Peyer's patch (tissue), 4 donors: ENCODE results near the gene ARMC3.

Experiments used
- POLR2A ChIP-seq, 2 donors: fragments of 450-650 bp; IDR thresholded peaks; one replicate each; pipeline ENCODE4 v1.5.1; 2017; ENCODE audit warnings: antibody characterized with exemption in 2 of 2, mild to moderate bottlenecking in 2 of 2, moderate library complexity in 2 of 2
- TF ChIP-seq, protein P1 (sequence below), 6 experiments: fragments of 450-650 bp in 4 of 6; fragments of 200-600 bp in 2 of 6; sonication (generic) in 1 of 6; IDR thresholded peaks; one replicate each; pipeline ENCODE4 v1.5.1; 2017 to 2019; ENCODE audit warnings: antibody characterized with exemption in 6 of 6, mild to moderate bottlenecking in 3 of 6, moderate library complexity in 1 of 6

- TF ChIP-seq, protein P1, sequence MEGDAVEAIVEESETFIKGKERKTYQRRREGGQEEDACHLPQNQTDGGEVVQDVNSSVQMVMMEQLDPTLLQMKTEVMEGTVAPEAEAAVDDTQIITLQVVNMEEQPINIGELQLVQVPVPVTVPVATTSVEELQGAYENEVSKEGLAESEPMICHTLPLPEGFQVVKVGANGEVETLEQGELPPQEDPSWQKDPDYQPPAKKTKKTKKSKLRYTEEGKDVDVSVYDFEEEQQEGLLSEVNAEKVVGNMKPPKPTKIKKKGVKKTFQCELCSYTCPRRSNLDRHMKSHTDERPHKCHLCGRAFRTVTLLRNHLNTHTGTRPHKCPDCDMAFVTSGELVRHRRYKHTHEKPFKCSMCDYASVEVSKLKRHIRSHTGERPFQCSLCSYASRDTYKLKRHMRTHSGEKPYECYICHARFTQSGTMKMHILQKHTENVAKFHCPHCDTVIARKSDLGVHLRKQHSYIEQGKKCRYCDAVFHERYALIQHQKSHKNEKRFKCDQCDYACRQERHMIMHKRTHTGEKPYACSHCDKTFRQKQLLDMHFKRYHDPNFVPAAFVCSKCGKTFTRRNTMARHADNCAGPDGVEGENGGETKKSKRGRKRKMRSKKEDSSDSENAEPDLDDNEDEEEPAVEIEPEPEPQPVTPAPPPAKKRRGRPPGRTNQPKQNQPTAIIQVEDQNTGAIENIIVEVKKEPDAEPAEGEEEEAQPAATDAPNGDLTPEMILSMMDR (IDR thresholded peaks at IDR 0.05), result no peak
- no peak for TF ChIP-seq POLR2A (IDR thresholded peaks at IDR 0.05)
These were observed 151.8 kb downstream of the ARMC3 start for GRCh38 chr10:23079700-23080099.
